ENCODE measurements around the gene MGAT4A.

Gene MGAT4A

DNA sequence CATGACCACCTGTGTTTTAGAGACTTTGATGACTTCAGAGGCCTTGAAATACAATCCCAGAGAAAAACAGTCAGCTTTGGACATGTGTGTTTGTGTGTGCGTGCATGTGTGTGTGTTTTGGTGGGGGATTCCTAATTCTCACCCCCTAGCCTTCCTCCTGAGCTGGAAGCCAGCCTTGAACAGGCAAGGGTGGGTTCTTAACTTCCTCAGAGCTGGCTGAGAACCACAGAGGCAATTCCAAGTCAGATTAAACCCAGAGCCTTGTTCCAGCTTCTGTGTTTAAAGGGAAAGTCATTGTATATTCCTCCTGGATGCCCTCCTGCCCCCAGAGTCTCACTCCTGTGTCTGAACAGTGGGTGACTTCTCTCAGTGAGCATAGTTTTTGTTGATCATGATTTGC is 45.2 kb upstream of the MGAT4A start:
- TF ChIP-seq TCF12 (IDR thresholded peaks at IDR 0.05; ENCODE audit: low read depth) (no peak), EGR1 (IDR thresholded peaks at IDR 0.05) (no peak), NFIC (IDR thresholded peaks at IDR 0.05) (no peak), CREB1 (IDR thresholded peaks at IDR 0.05; ENCODE audit: low read depth) (no peak), FOXM1 (IDR thresholded peaks at IDR 0.05; ENCODE audit: borderline replicate concordance, low read depth) (no peak), CEBPB (IDR thresholded peaks at IDR 0.05) (no peak), TAF1 (IDR thresholded peaks at IDR 0.05; ENCODE audit: low read depth) (no peak), YY1 (IDR thresholded peaks at IDR 0.05; ENCODE audit: low read depth) (no peak), EP300 (IDR thresholded peaks at IDR 0.05; ENCODE audit: borderline replicate concordance) (no peak), RAD21 (IDR thresholded peaks at IDR 0.05; ENCODE audit: low read depth) (no peak), ZBTB7A (IDR thresholded peaks at IDR 0.05; ENCODE audit: low read depth) (no peak), TEAD4 (IDR thresholded peaks at IDR 0.05) (no peak)
- TF ChIP-seq, protein P1, sequence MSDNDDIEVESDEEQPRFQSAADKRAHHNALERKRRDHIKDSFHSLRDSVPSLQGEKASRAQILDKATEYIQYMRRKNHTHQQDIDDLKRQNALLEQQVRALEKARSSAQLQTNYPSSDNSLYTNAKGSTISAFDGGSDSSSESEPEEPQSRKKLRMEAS (IDR thresholded peaks at IDR 0.05): no peak
- TF ChIP-seq, protein P2, sequence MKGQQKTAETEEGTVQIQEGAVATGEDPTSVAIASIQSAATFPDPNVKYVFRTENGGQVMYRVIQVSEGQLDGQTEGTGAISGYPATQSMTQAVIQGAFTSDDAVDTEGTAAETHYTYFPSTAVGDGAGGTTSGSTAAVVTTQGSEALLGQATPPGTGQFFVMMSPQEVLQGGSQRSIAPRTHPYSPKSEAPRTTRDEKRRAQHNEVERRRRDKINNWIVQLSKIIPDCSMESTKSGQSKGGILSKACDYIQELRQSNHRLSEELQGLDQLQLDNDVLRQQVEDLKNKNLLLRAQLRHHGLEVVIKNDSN (IDR thresholded peaks at IDR 0.05): no peak
- TF ChIP-seq, protein P3, sequence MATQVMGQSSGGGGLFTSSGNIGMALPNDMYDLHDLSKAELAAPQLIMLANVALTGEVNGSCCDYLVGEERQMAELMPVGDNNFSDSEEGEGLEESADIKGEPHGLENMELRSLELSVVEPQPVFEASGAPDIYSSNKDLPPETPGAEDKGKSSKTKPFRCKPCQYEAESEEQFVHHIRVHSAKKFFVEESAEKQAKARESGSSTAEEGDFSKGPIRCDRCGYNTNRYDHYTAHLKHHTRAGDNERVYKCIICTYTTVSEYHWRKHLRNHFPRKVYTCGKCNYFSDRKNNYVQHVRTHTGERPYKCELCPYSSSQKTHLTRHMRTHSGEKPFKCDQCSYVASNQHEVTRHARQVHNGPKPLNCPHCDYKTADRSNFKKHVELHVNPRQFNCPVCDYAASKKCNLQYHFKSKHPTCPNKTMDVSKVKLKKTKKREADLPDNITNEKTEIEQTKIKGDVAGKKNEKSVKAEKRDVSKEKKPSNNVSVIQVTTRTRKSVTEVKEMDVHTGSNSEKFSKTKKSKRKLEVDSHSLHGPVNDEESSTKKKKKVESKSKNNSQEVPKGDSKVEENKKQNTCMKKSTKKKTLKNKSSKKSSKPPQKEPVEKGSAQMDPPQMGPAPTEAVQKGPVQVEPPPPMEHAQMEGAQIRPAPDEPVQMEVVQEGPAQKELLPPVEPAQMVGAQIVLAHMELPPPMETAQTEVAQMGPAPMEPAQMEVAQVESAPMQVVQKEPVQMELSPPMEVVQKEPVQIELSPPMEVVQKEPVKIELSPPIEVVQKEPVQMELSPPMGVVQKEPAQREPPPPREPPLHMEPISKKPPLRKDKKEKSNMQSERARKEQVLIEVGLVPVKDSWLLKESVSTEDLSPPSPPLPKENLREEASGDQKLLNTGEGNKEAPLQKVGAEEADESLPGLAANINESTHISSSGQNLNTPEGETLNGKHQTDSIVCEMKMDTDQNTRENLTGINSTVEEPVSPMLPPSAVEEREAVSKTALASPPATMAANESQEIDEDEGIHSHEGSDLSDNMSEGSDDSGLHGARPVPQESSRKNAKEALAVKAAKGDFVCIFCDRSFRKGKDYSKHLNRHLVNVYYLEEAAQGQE (IDR thresholded peaks at IDR 0.05; ENCODE audit: low read depth): no peak

DNA sequence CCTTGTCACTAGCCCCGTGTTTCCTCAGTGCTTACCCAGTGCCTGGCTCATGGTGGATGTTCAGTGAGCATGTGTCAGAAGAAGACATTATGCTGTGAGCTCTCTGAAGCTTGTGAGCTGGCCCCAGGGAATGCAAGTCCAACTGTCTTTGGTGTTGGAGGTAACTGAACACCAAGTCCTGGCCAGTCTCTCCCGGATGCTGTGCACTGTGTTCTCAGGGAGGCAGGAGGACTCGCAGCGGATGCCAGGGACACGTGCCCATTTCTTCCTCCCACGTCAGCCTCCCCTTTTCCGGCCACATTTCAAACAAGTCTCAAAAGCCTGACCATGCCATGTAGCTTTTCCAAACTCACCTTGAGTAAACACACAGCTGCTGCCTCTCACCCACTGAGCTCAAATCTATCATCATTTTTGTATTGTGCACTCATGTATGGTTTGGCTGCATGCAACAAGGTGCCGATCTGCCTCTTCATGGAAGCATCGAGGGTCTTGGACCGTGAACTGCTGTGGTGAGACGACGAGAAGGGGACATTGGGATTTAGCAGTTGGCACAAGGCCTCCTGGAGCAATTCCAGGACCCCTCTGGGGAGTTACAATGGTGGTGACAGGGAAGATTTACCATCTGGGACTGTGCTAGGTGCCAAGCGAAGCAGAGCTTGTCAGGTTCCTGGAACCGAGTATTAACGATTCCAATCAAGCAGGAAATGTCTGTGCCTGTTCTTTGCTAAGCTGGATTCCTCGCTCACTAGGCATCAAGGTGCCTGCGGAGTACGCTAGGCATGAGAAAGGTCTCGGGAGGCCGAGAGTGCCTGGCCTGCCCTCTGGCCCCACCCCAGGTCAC is 44.4 kb upstream of the MGAT4A start:
- TF ChIP-seq NFIC (IDR thresholded peaks at IDR 0.05) (peak; percentile 100), EGR1 (IDR thresholded peaks at IDR 0.05) (peak; percentile 80), EP300 (IDR thresholded peaks at IDR 0.05; ENCODE audit: borderline replicate concordance) (peak; percentile 89; the same call in 1 of the 2 replicates), CEBPB (IDR thresholded peaks at IDR 0.05) (0 out of 2 replicates have a peak, but pooled peaks have one; percentile 49), TEAD4 (IDR thresholded peaks at IDR 0.05) (peak; percentile 83), YY1 (IDR thresholded peaks at IDR 0.05; ENCODE audit: low read depth) (no peak; the same call in 1 of the 2 replicates), RAD21 (IDR thresholded peaks at IDR 0.05; ENCODE audit: low read depth) (no peak), CREB1 (IDR thresholded peaks at IDR 0.05; ENCODE audit: low read depth) (no peak), TCF12 (IDR thresholded peaks at IDR 0.05; ENCODE audit: low read depth) (peak; percentile 96), TAF1 (IDR thresholded peaks at IDR 0.05; ENCODE audit: low read depth) (no peak), FOXM1 (IDR thresholded peaks at IDR 0.05; ENCODE audit: borderline replicate concordance, low read depth) (peak; percentile 72; the same call in 1 of the 2 replicates)
- TF ChIP-seq, protein P1 (IDR thresholded peaks at IDR 0.05): peak; percentile 91
- TF ChIP-seq, protein P2 (IDR thresholded peaks at IDR 0.05): peak; percentile 94

DNA sequence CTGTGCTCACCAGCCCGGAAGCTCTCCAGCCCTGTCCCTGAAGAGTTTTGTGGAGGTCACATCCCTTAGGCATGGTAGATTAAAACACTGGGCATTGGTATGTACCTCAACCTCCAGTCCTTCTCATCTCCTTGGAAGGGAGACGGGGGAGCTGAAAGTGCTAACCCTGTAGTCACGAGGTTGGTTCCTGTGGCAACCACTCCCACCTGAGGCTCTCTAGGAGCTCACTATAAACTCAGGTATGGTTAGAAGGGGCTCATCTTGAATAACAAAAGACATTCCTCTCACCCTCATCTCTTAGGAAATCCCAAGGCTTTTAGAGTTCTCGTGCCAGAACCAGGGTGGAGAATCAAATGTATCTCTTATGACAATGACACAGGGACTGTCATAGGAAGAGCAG is 43.0 kb upstream of the MGAT4A start:
- no peak for TF ChIP-seq YY1 (IDR thresholded peaks at IDR 0.05; ENCODE audit: low read depth)
- no peak for TF ChIP-seq EGR1 (IDR thresholded peaks at IDR 0.05)
- no peak for TF ChIP-seq RAD21 (IDR thresholded peaks at IDR 0.05; ENCODE audit: low read depth)
- TF ChIP-seq, protein P3 (IDR thresholded peaks at IDR 0.05; ENCODE audit: low read depth): no peak

DNA sequence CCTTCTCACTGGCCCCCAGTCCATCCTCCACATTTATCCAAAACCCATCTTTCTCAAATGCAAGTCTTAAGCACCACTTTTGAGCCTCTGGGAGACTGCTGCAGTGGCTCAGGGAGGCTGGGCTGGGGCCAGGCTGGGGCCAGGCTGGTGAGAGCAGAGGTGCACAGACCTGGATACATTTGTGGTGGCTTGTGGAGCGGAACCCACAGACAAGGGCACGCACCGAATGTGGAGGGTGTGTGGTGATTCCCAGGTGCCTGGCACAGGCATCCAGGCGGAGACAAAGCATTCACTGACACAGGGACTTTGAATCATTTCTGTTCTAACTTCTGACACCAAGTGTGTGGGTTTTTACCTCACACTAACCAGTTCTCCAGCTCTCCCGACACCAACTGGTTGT is 42.2 kb upstream of the MGAT4A start:
- no peak for TF ChIP-seq EP300 (IDR thresholded peaks at IDR 0.05; ENCODE audit: borderline replicate concordance)
- TF ChIP-seq RAD21 (IDR thresholded peaks at IDR 0.05; ENCODE audit: low read depth): no peak
- TF ChIP-seq TAF1 (IDR thresholded peaks at IDR 0.05; ENCODE audit: low read depth): no peak
- TF ChIP-seq, protein P1 (IDR thresholded peaks at IDR 0.05): no peak
- no peak for TF ChIP-seq TCF12 (IDR thresholded peaks at IDR 0.05; ENCODE audit: low read depth)
- TF ChIP-seq EGR1 (IDR thresholded peaks at IDR 0.05): no peak
- TF ChIP-seq, protein P2 (IDR thresholded peaks at IDR 0.05): no peak
- TF ChIP-seq CEBPB (IDR thresholded peaks at IDR 0.05): no peak
- TF ChIP-seq FOXM1 (IDR thresholded peaks at IDR 0.05; ENCODE audit: borderline replicate concordance, low read depth): no peak
- TF ChIP-seq CREB1 (IDR thresholded peaks at IDR 0.05; ENCODE audit: low read depth): no peak
- TF ChIP-seq ZBTB7A (IDR thresholded peaks at IDR 0.05; ENCODE audit: low read depth): no peak

DNA sequence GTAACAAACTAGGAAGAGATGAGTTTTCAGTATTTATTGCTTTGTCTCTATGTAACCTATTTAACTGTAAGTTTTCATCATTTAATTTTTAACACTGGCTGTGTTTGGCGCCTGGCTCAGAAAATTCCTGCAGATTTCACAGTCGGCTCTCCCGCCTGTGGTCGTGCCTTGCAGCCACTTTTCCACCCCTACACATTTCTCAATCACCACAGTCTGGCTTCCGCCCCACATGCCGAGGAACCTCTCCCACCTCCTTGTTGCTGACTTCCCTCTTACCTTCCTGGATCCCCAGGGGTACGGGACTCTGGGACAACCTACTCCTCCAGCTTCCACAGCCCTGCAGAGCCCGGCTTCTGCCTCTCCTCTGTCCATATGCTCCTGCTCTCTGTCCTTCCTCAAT is 41.6 kb upstream of the MGAT4A start:
- TF ChIP-seq FOXM1 (IDR thresholded peaks at IDR 0.05; ENCODE audit: borderline replicate concordance, low read depth) (no peak), RAD21 (IDR thresholded peaks at IDR 0.05; ENCODE audit: low read depth) (no peak), YY1 (IDR thresholded peaks at IDR 0.05; ENCODE audit: low read depth) (no peak), EP300 (IDR thresholded peaks at IDR 0.05; ENCODE audit: borderline replicate concordance) (no peak), TEAD4 (IDR thresholded peaks at IDR 0.05) (no peak), NFIC (IDR thresholded peaks at IDR 0.05) (no peak), CREB1 (IDR thresholded peaks at IDR 0.05; ENCODE audit: low read depth) (no peak), TCF12 (IDR thresholded peaks at IDR 0.05; ENCODE audit: low read depth) (no peak)
- TF ChIP-seq, protein P2 (IDR thresholded peaks at IDR 0.05): no peak
- TF ChIP-seq, protein P1 (IDR thresholded peaks at IDR 0.05): no peak
